GM21528 (cell line): ENCODE data around the gene DENND5A.
"Not testable (repeated sequence)": the region's sequence is repeated elsewhere in the genome, so short reads cannot be mapped to it uniquely, and the experiment has no call there.

Experiments used
- ATAC-seq: cut with Tn5 transposase; IDR thresholded peaks from one replicate; pipeline ENCODE4 v1.9.1; 2021; ENCODE audit warnings: mild to moderate bottlenecking, moderate library complexity; ENCODE audit not compliant: unreplicated experiment, low FRiP score

The DENND5A gene

GRCh38 chr11:9109858-9110731 lies 155.1 kb downstream of the DENND5A start:
- no peak for ATAC-seq

- no peak for ATAC-seq
Measured at GRCh38 chr11:9104580-9104979, 160.6 kb downstream of the DENND5A start.

- ATAC-seq: no peak
Measured at GRCh38 chr11:9103542-9104276, 161.4 kb downstream of the DENND5A start.

- ATAC-seq: no peak
Measured at GRCh38 chr11:9099617-9100016, 165.5 kb downstream of the DENND5A start.

GRCh38 chr11:9098455-9098854 lies 166.7 kb downstream of the DENND5A start:
- ATAC-seq: not testable (repeated sequence)

GRCh38 chr11:9097186-9097943 lies 167.8 kb downstream of the DENND5A start:
- ATAC-seq: not testable (repeated sequence)

GRCh38 chr11:9096427-9096826 lies 168.7 kb downstream of the DENND5A start:
- no peak for ATAC-seq

- ATAC-seq: no peak
Measured at GRCh38 chr11:9095421-9095820, 169.7 kb downstream of the DENND5A start.

GRCh38 chr11:9094420-9094819 lies 170.7 kb downstream of the DENND5A start:
- no peak for ATAC-seq

GRCh38 chr11:9092853-9093778 lies 172.0 kb downstream of the DENND5A start:
- ATAC-seq: no peak

GRCh38 chr11:9092072-9092471 lies 173.1 kb downstream of the DENND5A start:
- ATAC-seq: no peak

- ATAC-seq: no peak
Measured at GRCh38 chr11:9091044-9091922, 173.9 kb downstream of the DENND5A start, which contains the start of gene SCUBE2. SCUBE2 (minus strand) TSS chr11:9091599; CDS start chr11:9091528, 71 bp downstream.

- no peak for ATAC-seq
Measured at GRCh38 chr11:9090488-9091043, 174.6 kb downstream of the DENND5A start.

- no peak for ATAC-seq
Measured at GRCh38 chr11:9089636-9090035, 175.5 kb downstream of the DENND5A start.

GRCh38 chr11:9089061-9089460 lies 176.1 kb downstream of the DENND5A start:
- no peak for ATAC-seq
